SK-N-MC (cell line): ENCODE measurements around the gene PLPPR2.
A peak's percentile ranks its signal among the peaks of the same experiment; 100 is the strongest.
"Not testable (repeated sequence)": the region's sequence is repeated elsewhere in the genome, so short reads cannot be mapped to it uniquely, and the experiment has no call there.

ENCODE experiments used
- DNase-seq: peaks from one replicate; pipeline ENCODE4 v3.0.0-alpha.2; 2011; ENCODE audit warnings: low read depth, low spot score
- H3K27ac ChIP-seq: fragments of 200-600 bp; sonication (generic); 2 replicates; pipeline ENCODE4 v1.5.1; 2016; ENCODE audit warnings: mixed run types
- H3K36me3 ChIP-seq: fragments of 200-600 bp; sonication (generic); 2 replicates; pipeline ENCODE4 v1.6.1; 2017; ENCODE audit warnings: antibody characterized with exemption, low read length, mixed read lengths; ENCODE audit not compliant: insufficient read depth
- H3K4me3 ChIP-seq: fragments of 200-600 bp; sonication (generic); 2 replicates; pipeline ENCODE4 v1.5.1; 2016
- H3K9ac ChIP-seq: fragments of 200-600 bp; sonication (generic); 2 replicates; pipeline ENCODE4 v1.8.0; 2017; ENCODE audit warnings: mixed run types, mixed read lengths; ENCODE audit not compliant: insufficient read length
- H3K9me3 ChIP-seq: fragments of 200-600 bp; sonication (generic); 2 replicates; pipeline ENCODE4 v1.6.1; 2017; ENCODE audit warnings: low read depth, mild to moderate bottlenecking, antibody characterized with exemption, low read length, moderate library complexity, mixed read lengths
- EZH2 ChIP-seq: fragments of 200-600 bp; sonication (generic); IDR thresholded peaks from one replicate; pipeline ENCODE4 v1.6.1; 2017; ENCODE audit warnings: antibody characterized with exemption
- FOXP2 ChIP-seq: optimal IDR thresholded peaks from 2 replicates; pipeline ENCODE3; 2011; ENCODE audit warnings: mild to moderate bottlenecking, moderate library complexity; ENCODE audit not compliant: insufficient read depth; ENCODE audit errors: extremely low read length, control extremely low read depth
- POLR2AphosphoS5 ChIP-seq: IDR thresholded peaks from 2 replicates; pipeline ENCODE4 v1.6.1; 2012; ENCODE audit warnings: mild to moderate bottlenecking, low read depth, low read length, borderline replicate concordance

The PLPPR2 gene

DNA sequence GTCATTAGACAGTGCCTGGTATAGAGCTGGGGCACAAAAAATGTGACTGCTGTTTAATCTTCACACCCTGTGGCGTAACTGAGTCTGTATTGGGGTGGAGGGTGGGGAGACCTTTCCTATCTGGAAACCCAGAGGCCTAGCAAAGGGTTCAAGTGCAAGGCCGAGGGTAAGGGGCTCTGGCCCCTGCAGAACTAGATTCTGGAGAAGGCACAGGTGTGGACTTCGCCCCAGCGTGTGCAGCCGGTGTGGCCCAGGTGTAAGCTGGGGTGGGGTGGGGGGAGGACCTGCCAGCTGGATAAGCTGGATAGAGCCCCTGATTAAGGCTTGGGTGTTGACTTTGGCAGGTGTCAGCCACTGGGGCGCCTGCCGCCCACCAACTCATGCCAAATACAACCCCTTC, 17.1 kb upstream of the PLPPR2 start:
- Histone ChIP-seq H3K9me3 (no peaks in the 10 kb centered on the region), H3K36me3 (peaks cover 16% of the 10 kb centered on the region; the same call in 1 of the 2 replicates), H3K4me3 (no peak overlapping the region), H3K9ac (no peak overlapping the region), H3K27ac (no peak overlapping the region)
- no peak for TF ChIP-seq POLR2AphosphoS5
- no peak for TF ChIP-seq EZH2
- TF ChIP-seq FOXP2: no peak
- DNase-seq: no peak

DNA sequence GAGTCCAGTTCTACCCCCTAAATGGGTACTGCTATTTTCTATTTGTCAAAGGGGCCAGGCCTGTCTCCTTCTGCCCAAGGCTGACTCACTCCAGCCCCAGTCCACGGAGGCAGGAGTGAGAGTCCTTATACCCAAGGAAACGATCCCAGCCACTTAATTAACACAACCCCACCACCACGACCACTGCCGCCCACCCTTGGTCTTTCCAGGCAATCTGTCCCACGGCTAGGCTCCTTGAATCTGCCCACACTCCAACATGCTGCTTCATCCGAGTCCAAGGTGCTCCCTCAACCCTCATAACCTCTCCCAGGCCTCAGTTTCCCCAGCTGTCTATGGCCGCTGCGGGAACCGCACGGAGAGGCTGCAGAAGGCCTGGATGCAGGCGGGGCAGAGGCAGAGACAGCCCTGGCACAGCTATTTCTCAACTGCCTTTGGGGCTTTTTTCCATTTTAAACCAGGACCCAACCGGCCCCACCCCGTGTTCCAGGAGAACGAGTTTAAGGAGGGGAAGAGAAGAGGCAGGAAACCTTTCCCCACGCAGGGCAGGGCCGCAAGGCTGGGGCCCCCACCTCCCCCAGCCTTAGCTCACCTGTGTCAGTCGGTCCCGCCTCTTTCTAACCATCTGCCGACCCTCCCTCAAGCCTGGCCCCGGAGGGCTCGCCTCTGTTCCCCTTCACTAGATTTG, 16.5 kb upstream of the PLPPR2 start:
- Histone ChIP-seq H3K9me3 (no peaks in the 10 kb centered on the region), H3K9ac (peak overlapping the region; percentile 71), H3K36me3 (peaks cover 16% of the 10 kb centered on the region; the same call in 1 of the 2 replicates), H3K27ac (no peak overlapping the region), H3K4me3 (peak overlapping the region; percentile 83)
- no peak for TF ChIP-seq POLR2AphosphoS5
- TF ChIP-seq FOXP2: no peak
- no peak for TF ChIP-seq EZH2
- no peak for DNase-seq

DNA sequence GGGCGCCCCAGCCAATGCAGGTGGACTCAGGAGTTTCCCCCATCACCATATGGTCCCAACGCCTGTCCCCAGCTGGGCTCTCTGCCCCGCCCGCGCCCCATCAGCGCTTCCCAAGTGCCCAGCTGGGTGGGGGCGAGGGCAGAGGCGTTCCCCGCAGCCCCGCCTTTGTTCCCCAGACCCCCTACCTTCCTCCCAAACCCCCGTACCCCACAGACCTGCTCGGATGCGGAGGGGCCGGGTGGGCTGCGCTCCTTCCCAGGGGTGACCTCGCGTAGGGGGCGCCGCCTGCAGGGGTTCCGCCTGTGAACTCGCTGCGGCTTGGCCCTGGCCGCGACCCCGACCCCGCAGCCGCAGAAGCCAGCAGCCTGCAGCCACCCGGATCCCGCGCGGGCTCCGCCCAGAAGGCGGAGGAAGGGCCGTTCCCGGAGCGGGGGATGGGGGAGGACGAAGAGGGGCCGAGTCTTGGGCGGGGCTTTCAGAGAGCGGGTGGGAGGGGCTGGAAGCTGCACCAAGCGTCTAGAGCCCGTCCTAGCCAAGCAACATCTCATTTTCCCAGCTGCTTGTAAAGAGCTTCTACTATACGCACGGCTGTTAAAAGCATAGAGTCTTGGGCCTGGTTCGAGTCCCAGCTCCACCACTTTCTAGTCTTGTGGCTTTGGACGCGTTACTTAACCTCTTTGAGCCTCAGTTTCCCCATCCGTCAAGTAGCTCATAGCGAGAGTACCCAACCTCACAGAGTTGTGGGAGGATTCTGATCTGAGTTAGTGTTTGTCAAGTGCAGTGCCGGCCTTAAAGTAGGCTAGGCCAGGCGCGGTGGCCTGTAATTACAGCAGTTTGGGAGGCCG, 15.8 kb upstream of the PLPPR2 start, which contains the start of gene RAB3D:
TSS of gene RAB3D (minus strand) at position 404 of the 845 bp plus-strand sequence. CDS start 2,258 bp downstream, outside the sequence.
- no peak for DNase-seq
- Histone ChIP-seq H3K4me3 (peak within 1 kb of the TSS; percentile 83), H3K36me3 (peaks cover 16% of the 10 kb centered on the region; the same call in 1 of the 2 replicates), H3K27ac (no peak within 1 kb of the TSS), H3K9me3 (no peaks in the 10 kb centered on the region), H3K9ac (peak within 1 kb of the TSS; percentile 71)
- TF ChIP-seq FOXP2 (no peak), POLR2AphosphoS5 (peak; percentile 68; the same call in 1 of the 2 replicates)

DNA sequence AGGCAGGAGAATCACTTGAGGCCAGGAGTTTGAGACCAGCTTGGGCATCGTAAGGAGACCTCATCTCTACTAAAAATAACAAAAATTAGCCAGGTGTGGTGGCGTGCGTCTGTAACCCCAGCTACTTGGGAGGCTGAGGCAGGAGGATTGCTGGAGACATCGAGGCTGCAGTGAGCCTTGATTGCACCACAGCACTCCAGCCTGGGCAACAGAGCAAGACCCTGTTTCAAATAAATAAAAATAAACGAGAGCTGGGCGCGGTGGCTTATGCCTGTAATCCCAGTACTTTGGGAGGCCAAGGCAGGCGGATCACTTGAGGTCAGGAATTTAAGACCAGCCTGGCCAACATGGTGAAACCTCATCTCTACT, 15.1 kb upstream of the PLPPR2 start:
- peak overlapping the region; percentile 83 for H3K4me3 ChIP-seq
- H3K9ac ChIP-seq: not testable (repeated sequence)

DNA sequence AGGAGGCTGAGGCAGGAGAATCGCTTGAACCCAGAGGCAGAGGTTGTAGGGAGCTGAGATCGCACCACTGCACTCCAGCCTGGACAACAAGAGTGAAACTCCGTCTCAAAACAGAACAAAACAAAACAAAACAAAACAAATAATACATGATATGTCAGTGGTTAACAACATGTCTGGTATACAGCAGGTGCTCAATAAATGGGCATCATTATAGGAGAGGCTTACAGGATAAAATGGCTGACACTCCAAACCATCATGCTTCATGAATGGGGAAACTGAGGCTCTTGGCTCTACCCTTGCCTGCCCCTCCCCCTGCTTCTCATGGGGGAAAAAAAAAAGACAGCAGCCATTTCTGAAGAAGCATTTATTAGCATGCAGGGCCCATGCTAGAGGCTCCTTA, 12.8 kb upstream of the PLPPR2 start:
- no peak for TF ChIP-seq EZH2
- TF ChIP-seq POLR2AphosphoS5: no peak
- TF ChIP-seq FOXP2: no peak
- Histone ChIP-seq H3K9me3 (no peaks in the 10 kb centered on the region), H3K36me3 (peaks cover 5% of the 10 kb centered on the region; the same call in 1 of the 2 replicates), H3K4me3 (no peak overlapping the region), H3K9ac (no peak overlapping the region), H3K27ac (no peak overlapping the region)
- no peak for DNase-seq

More for the DNA sequence above, 15.1 kb upstream of the PLPPR2 start:
- H3K36me3 ChIP-seq: peaks cover 14% of the 10 kb centered on the region; the same call in 1 of the 2 replicates
- not testable (repeated sequence) for H3K27ac ChIP-seq, H3K9me3 ChIP-seq, DNase-seq

DNA sequence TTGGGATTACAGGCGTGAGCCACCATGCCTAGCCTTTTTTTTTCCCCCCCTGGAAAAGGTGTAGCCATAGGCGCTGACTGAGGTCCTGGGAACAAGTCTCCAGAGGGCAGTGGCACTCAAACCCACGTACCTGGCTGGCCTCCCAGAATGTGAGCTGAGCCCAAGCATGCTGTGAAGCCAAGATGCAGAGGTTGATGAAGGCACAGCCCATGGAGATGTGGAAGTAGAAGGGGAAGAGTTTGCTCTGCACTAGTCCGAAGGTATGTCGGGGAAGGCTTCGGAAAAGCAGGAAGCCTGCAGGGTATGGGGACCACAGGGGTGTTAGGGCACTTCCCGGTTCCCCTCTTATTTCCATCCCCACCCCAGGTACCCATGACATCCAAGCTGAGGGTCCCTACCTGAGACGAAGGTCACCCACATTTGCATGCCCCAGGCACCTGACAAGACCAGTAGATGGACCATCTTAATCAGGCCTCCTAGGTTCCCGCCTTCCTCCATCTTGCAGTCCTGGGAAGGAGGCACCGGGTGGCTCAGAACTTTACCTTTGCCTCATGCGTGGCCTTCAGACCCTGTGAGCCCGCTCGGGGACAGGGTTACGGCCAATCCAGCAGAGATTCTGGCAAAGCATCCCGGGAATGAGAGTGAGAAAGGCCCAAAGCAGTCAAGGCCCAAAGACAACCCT, 10.0 kb upstream of the PLPPR2 start:
- peak overlapping the region; percentile 82 for H3K9ac ChIP-seq
- peak overlapping the region; percentile 97 for H3K4me3 ChIP-seq
- DNase-seq: no peak
- TF ChIP-seq EZH2 (no peak), POLR2AphosphoS5 (no peak), FOXP2 (no peak)
- no peak overlapping the region for H3K27ac ChIP-seq
- H3K36me3 ChIP-seq: peaks cover 5% of the 10 kb centered on the region; the same call in 1 of the 2 replicates
- H3K9me3 ChIP-seq: no peaks in the 10 kb centered on the region

DNA sequence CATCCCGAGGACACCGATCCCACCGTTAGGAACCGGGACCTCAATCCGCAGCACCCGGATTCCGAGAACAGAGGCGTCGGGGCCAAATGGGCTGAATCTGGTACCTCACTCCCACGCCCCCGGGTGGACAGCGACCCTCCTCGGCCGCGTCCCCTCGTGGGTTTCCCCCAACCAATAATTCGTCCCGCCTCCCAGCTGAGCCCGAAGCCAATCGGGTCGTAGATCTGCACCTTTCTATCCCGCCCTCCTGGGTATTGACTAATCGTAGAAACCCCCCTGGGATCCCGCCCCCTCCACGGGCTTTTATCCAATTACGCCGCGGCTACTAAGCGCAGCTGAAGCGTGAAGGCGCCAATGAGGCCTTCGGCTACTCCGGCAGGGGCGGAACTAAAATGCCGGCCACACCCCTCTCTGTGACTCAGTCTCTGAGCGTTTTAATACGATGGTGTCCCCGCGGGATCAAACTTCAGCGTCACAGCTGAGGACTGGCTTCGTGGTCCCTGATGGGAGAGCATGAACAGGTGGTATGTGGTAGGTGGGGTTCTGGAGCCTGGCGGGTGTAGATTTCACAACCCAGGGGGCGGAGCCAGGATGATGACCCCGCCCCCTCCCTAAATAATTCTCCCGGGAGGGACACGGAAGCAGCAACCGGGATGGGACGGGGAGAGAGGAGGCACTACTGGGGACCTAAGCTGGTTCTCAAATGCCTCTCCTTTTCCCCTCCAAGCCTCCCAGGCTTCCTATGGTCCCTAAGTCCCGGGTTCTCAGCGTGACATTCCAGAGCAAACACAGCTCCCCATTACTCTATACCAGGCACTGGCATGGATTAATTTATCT, 8.9 kb upstream of the PLPPR2 start, which contains the start of the genes CCDC159 and TMEM205:
TSS of gene CCDC159 (plus strand) at position 416 of the 837 bp plus-strand sequence. CDS start at position 504, 88 bp downstream.
TSS of gene TMEM205 (minus strand) at position 165 of the 837 bp plus-strand sequence. CDS start 649 bp downstream, outside the sequence.
- Histone ChIP-seq H3K9ac (peak within 1 kb of the TSS; percentile 82), H3K27ac (peak within 1 kb of the TSS; percentile 78; the same call in 1 of the 2 replicates), H3K9me3 (no peaks in the 10 kb centered on the region), H3K4me3 (peak within 1 kb of the TSS; percentile 97), H3K36me3 (peaks cover 4% of the 10 kb centered on the region; the same call in 1 of the 2 replicates)
- TF ChIP-seq FOXP2 (peak; percentile 29), EZH2 (no peak), POLR2AphosphoS5 (peak; percentile 53)
- DNase-seq: peak; percentile 99
